NCI-H2081 (cell line): ENCODE measurements around the gene CDC14C.
A peak's percentile ranks its signal among the peaks of the same experiment; 100 is the strongest.
"Not testable (repeated sequence)": the region's sequence is repeated elsewhere in the genome, so short reads cannot be mapped to it uniquely, and the experiment has no call there.

Experiments used
- DNase-seq, 2 experiments: peaks; one replicate each; lab custom pipeline; 2025; lab: John Stamatoyannopoulos, UW

CDC14C gene

DNA sequence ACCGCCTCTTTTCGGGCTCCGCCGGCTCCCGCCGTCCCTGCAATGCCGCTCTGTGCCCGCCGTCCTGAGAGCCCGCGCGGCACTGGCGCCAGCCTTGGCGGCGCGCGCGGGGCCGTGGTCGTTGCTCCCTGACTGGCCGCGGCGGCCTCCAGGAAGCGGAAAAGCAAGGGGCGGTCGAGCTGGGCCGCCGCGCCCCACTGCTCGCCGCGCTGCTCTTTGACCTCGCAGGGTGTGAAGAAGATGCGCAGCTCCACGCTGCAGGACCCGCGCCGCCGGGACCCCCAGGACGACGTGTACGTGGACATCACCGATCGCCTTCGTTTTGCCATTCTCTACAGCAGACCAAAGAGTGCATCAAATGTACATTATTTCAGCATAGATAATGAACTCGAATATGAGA lies at the start of gene CDC14C:
Gene CDC14C, plus strand, starts transcription at position 115 of the 400 bp plus-strand sequence. Its CDS starts 126 bp downstream, at position 241.
- DNase-seq: no peak

DNA sequence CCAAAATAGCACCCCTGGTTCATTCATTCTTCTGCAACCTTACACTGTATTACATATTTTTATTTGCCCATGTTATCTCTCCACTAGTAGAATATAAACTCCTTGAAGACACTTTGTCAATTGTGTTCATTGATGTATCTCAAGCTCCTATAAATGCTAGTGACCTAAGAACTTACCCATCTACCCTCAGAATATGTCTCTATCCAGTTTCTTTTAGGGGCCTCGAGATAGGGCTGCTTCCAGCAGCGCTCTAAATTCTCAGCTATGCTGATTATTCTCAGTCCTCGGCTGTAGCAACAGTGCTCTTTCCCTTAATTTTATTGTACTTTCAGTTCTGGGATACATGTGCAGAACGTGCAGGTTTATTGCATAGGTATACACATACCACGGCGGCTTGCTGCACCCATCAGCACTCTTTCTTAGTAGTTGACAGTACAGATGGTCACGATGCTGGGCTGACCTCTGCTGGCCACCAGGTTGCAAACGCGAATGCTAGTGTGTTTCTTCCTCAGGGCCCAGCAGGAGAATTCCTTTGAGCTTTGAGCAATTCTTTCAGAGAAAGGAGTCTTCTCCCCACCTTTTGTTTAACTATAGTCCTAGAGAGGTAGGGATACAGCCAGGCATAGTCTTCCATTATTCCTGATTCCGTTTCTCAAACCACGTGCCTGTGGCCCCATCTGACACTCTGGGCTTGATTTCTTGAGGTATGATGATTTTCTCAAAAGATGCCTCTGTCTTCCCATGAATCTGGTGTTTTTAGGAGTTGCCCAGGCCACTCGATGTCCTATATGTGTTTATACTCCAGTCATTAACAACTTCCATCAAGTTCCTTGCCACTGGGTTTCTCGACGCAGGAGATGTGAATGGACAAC lies 49.1 kb upstream of the CDC14C start:
- peak; percentile 47 to 71 for DNase-seq

DNA sequence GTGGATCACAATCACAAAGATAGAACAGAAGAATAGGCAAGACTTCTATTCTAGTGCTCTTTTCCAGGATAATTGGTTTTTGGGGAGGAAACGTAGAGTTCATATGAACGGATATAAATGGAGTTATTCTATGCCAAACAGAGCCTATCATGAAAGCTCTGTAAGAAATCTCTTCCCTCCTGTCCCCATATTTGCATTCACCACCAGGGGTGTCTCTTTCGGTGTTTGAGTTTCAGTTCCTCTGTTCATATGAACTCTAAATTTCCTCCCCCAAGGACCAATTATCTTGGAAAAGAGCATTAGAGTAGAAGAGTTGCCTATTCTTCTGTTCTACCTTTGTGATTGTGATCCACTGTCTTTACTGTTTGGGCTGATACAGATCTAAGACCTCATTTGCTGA lies 48.3 kb upstream of the CDC14C start:
- no peak for DNase-seq

DNA sequence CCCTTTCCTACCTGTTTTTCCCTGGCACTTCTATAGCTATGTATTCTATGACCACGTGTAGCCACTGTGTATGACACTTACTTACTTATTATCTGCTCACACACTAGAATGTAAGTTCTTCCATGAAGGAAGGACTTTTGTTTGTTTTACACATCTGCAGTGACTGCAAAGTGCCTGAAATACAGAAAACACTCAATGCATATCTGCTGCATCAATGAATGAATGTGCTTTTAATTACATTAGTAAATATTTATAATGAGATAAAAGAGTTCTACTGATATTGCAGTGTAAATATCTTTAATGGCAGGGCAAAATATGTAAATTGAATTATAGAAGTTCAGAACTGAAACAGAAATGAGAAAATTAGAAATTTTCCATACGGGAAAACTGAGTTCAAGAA lies 43.5 kb upstream of the CDC14C start:
- DNase-seq: no peak

DNA sequence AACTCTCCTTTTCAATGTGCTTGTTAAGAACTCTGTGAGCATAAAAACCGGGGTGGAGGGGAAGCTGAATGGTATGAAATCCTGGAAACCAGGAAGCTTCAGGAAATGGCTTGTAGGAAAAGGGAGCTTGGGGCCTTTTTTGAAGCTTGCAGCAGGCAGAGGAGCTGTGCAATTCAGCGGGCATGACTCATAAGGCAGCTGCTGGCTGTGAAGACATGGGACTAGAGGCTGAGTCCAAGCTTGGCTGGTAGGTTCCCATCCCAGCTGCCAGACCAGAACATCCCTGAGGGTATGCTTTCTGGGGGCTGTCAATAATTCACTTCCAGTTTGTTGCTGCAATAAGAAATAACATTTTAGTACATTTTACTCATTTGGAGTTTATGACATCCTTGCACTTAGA lies 36.8 kb upstream of the CDC14C start:
- no peak for DNase-seq

DNA sequence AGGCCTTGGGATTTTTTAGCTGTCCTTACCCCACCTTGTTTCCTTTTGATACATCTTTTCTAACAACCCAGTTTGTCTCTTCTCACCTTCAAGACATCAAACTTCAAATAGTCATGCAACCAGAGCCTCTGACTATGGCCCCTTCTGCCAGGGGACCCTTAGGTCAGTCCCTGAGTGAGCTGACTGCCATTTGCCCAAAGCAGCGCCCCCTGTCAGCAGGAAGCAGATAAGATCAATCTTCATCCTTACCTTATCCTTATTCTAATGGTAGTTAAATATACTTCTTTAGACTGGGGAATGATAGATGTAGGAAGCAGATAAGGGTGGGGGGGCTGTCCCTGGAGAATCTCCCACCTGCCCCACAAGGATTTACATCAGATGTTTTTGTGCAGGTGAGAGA lies 29.8 kb upstream of the CDC14C start:
- no peak for DNase-seq

DNA sequence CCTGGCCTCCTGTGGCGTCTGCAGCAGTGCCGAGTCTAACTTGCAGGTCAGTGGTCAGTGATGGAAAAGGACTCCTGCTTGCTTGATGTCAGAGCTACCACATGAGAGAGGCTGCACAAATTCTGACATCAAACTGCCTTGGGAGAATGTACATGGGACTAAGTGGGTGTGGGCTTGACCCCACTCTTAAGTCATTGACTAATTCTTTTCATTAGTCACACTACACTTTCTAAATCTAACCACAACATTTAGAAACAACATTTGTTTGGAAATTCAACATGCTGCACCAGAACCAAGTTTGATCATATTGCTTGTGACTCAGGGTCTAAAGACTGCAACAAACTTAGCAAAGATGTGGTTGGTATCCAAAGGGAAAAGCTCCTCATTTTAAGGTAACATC lies 24.4 kb upstream of the CDC14C start:
- DNase-seq: no peak

DNA sequence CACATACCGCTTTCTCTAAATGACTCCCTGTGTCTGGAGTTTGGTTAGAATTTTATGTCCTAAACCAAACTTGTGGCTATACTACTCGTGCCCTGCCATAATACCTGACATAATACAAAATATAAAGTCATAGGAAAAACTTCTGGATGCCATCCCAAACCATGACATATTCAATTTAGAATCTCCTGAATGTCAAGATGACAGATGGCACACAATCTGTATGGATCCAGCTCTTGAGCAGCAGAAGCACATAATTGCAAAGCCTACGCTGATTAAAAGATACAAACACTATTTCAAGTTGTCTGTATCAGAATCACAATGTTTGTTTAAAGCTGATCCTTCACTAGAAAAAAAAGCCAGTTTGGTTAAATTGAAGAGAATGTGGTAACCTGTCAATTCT lies 22.4 kb upstream of the CDC14C start:
- no peak for DNase-seq

DNA sequence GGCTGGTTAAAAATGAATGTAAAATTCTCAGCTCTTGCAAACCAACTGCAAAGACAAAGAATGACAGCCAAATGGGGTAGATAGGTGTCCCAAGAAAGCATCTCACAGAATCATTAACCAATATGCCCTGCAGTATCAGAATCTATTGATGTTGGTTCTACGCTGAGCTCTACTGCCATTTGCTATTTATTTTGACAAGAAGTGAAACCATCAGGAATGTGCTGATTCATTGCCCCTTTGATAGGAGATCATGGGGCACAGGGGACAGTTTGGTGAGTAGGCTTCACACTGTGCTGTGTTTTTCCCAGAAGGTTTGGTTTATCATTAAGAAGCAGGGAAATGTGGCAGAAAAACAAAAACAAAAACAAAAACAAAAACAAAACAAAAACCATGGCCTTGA lies 19.4 kb upstream of the CDC14C start:
- no peak for DNase-seq

DNA sequence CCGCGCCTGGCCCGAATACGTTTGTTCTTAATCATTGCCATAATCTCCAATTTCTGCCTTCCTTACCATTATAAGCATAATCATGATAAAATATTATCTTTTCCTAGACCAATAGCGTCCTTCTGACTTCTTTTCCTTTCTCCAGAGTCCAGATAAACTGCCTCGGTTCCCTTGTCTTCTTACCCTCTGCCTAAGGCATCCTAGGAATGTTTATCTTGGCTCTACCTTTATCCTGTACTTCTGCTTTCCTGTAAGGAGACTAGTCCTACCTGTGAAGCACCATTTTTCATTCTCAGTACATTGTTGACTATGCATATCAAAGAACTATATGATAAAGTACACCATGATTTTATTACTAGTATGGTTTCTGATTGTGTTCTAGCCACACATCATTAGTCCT lies 18.7 kb upstream of the CDC14C start:
- not testable (repeated sequence) for DNase-seq

DNA sequence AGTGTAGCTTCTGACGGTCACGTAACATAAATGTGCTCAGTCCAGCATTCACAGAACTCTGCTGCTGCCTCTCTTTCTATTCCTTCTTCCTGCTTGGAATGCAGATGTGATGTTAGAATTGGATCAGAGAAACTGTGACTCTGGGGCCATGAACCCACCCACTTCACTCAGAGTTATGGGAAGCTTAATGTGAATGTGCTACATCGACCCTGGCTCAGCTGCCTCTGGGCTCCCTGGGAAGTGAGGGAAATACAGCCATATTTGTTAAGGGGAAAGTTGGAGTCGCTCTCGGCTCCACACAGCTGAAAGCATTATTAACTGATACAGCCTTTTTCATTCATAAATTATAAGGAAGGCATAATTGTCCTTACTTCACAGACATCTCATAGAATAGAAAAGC lies 14.5 kb upstream of the CDC14C start:
- not testable (repeated sequence) for DNase-seq

DNA sequence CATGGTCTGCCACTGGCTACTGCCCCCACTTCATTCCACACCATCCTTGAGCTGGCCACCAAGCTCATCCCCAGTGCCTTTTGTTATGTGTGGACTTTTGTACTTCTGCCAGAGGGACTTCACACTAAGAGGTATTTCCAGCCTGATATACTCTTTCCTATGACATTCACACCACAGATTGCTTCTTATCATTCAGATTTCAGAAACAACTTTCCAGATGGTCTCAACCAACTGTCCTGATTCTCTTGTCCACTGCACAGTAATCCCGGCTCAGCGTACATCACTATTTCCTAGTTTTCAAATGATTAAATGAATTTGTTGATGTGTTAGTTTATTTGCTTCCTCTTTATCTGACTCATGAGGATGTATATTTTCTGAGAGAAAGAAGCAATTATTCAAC lies 7.1 kb downstream of the CDC14C start:
- DNase-seq: no peak

DNA sequence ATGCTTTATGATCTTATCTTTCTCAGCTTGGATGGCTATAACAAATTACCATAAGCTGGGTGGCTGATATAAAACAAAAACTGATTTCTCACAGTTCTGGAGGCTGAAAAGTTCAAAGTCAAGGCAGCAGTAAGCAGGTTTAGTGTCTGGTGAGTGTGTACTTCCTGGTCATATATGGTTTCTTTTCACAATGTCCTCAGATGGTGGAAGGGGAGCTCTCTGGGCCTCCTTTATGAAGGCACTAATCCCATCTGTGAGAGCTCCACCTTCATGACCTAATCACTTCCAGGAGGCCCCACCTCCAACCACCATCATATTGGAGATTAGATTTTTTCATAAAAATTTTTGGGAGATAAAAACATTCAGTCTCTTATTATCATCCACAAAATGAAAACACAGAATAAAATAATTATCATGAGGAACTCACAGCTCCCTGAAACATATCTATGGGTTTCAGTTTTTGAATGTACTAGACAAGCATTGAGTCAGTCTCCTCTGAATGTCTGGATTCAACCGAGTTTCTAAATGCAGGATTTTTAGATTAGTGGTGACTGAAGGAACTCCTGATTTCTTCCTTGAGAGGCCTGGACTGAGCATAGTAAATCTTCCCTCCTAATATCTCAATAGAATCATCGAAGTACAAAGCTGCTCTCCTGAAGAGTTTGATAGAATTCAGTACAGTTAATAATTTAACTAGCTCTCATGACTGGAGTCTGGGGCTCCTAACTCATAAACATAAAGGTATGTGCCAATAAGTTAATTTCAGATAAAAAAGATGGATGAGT lies 8.0 kb downstream of the CDC14C start:
- no peak for DNase-seq

DNA sequence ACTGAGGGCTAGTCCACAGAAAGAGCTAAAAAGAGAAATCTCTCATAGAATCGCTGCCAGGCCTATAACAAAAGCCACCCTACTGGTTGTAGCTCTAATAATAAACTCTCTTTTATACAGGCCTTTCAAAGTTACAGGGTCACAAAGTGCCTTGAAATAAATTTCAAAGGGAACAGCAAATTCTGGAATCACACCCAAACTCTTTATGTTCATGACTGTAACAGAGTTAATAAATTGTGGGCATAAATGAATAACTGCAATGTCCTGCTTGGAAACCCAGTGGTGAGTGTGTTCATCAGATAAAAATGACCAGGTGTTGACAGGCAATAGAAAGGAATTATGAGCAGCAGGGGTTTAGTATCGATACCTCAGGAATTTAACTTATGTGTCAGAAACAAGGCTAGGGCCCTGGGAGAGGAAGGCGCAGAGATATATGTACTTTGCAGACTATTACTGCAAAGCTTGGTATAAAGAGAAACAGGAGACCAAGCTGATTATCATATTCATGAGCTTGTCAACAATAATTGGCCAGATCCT lies 9.3 kb downstream of the CDC14C start:
- DNase-seq: no peak

DNA sequence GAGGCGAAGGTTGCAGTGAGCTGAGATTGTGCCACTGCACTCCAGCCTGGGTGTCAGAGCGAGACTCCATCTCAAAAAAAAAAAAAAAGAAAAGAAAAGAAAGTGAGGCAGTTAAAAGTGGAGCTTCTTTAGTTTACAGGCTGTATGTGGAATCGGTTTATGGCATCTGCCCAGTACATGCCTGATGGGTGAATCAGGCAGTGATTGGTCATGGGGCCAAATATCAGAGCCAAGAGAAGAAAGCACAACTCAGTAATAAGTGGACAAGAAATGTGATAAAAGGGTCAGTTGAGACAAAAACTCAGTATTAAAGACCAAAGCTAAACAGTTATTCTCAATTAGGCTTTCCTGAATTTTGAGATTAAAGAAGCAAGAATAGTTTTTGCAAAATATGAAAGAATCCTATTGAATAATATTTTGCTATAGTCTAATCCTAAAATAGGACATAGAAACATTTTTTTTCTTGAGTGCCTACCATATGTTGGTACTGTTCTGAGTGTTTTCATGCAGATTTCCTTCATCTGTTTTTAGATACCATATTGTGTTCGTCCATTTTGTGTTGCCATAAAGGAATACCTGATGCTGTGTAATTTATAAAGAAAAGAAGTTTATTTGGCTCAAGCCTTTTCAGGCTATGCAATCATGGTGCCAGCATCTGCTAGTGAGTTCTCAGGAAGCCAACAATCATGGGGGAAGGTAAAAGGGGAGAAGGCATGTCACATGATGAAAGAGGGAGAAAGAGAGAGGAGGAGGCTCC lies 14.4 kb downstream of the CDC14C start:
- DNase-seq: no peak

DNA sequence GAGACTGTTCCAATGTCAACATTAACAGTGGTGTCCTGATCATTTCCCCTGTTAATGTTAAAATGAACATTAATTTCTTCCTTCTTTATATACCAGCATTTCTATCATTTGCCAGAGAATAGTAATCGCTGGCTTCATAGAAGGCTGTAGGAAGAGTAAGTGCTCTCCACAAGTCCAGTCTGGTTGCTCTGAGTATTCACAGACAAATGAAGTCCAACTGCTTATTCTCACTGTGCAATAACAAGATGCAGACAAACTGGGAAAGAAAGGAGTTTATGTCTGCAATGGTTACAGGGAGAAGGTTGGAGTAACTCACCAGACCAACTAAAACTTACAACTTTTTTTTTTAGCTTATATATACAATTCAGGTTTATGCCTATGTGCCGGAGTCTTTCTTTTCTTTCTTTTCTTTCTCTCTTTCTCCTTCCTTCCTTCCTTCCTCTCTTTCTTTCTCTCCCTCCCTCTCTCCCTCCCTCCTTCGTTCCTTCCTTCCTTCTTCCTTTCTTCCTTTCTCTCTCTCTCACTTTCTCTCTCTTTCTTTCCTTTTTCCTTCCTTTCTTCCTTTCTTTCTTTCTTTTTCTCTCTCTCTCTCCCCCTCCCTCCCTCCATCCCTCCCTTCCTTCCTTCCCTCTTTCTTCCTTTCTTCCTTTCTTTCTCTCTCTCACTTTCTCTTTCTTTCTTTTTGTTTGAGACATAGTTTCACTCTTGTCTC lies 19.1 kb downstream of the CDC14C start:
- DNase-seq: no peak

DNA sequence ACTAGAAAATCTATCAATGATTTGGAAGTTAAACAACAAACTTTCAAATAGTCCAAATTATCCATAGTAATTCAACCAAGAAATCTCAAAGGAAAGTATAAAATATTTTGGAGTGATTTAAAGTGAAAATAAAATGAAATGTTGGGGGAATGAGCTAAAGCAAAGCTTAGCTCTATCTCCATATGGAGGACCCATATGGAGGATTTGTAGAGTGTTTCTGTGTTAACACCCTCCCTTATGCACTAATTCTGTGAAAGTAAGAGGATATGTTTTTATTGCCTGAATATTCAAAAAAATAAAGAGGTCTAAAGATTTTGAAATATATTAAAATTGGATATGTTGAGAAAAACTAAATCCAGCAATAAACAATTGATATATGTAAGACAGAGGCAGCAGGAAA lies 31.6 kb downstream of the CDC14C start:
- no peak for DNase-seq

DNA sequence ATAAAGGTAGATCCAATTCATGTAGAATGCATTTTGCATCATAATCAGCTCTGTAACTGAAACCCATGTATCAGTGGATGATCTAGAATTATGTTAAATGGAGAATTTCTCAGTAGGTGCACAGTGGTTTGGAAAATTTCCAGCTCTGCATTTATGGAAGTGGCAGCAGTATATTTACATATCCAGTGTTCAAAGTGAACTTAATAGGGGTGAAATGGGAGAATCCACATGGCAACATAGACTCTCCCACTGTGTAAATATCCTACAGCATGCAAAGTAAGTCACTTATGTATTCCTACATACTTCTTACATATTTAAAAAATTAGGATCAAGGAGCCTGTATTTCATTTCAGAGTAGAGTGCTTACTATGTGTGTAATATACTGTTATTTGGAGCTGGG lies 35.3 kb downstream of the CDC14C start:
- DNase-seq: peak; percentile 67 to 90

DNA sequence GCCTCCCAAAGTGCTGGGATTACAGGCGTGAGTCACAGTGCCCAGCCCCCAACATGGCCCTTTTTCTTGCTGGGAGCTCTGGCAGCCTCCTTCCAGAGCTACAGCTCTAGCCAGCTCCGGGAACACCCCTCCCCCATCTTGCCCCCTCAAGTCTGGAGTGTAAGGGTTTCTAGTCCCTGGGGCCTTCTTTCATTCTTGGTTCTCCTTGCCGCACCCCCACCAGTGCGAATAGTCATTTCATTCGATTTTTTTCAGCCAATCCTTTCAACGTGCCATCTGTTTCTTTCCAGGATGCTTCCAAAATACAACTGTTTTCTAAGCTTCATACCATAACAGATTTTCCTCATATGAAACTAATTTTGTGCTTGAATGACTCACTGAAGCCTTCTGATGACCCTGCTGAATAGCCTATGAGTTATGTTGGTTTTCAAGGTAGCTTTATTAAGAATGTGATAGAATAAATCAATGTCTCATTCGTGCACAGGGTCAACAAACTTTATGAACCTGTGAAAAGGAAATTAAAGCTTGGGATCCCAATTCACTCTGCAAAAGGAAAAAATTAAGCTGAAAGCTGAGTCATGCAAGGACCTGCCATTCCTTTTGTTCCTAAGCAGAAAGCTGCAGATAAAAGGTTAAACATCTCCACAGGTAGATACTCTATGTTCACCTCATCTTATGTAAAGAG lies 38.6 kb downstream of the CDC14C start:
- DNase-seq: no peak

DNA sequence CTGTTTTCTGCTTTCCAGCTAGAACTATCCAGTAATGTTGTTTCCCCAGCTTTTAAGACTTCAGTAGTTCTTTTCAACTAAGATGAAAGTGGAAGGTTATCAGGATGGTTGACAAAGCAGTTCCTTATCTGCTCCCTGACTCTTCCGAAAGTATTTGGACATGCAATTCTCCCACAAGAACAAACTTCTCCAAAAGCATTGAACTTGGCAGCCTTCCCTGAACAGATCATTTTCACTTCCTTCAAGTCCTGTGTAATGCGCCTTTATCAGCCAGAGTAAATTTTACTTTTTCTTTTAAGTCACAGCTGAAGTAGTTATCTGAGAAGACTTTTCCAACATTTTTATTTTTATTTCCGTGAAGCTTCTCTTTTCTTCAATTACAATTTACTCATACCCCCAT lies 39.7 kb downstream of the CDC14C start:
- no peak for DNase-seq

DNA sequence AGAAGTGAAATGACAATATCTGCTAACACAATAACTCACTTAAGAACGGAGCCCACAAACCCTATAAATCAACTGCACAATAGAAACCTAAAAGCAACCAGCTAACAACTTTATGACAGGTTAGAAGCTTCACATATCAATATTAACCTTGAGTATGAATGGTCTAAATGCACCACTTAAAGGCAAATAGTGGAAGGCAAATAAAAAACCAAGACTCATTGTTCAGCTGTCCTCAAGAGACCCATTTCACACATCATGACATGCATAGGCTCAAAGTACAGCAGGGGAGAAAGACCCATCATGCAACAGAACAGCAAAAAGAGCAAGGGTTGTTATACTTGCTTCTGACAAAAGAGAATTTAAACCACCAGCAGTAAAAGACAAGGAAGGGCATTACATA lies 46.8 kb downstream of the CDC14C start:
- DNase-seq: peak; percentile 12 to 43
